Right ventricle myocardium inferior (tissue), 1 donor: ENCODE results near the gene MRPL49. TPM values are rescaled to one million over a fixed set of nuclear protein-coding genes. Genes with fewer than 3 reads are reported as not detected.
"Not testable (repeated sequence)": the region's sequence is repeated elsewhere in the genome, so short reads cannot be mapped to it uniquely, and the experiment has no call there.

ENCODE experiments used
- ATAC-seq: fragments of 200-7000 bp; cut with Tn5 transposase; one replicate; pipeline ENCODE4 v1.9.1; 2020; ENCODE audit warnings: mild to moderate bottlenecking, moderate library complexity
- DNase-seq: peaks from one replicate; pipeline ENCODE4 v3.0.0; 2021; ENCODE audit errors: missing footprints
- intact Hi-C: fragments of 100-400 bp; cut with DNase I; formaldehyde crosslinking; loops from one replicate; pipeline ENCODE4 v1.11.0; 2022
- total RNA-seq: library from RNA; stranded (reverse); fragmentation: NEBNext Ultra II Directional; extraction: Animal tissue kit (Norgen Biotek cat#: 25700); gene quantifications from one replicate; pipeline ENCODE4 v1.2.1, GENCODE V29; 2021
- donor health status: DM: no; HTN: yes; CAD: no; lungs with severe emphysema.

MRPL49 gene
- total RNA-seq, 1 donor from 2014 or later: 35.8 TPM

DNA sequence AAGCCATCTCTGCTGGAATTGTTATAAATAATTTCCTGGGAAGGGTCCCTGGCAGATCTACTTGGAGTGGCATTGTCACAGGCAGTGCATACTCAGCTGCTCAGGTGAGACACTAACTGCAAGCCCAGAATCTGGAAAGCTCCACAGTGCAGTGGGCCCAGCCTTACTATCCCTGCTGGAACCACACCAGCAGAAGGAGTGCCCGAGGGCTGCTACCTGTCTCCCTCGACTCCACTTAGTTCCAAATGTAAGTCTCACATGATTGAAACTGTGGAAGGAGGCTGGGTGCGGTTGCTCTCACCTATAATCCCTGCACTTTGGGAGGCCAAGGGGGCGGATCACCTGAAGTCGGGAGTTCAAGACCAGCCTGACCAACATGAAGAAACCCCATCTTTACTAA lies 26.5 kb downstream of the MRPL49 start:
- DNase-seq: no peak
- intact Hi-C loops: no loop called here
- no peak for ATAC-seq

DNA sequence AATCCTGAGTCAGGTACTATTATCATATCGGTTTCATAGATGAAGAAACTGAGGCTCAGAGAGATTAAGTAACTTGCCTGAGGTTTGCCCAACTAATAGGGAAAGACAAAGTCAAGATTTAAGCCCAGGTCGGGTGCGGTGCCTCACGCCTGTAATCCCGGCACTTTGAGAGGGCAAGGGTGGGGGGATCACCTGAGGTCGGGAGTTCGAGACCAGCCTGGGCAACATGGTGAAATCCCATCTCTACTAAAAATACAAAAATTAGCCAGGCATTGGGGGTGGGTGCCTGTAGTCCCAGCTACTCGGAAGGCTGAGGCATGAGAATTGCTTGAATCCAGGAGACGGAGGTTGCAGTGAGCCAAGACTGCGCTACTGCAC lies 28.0 kb downstream of the MRPL49 start:
- DNase-seq, intact Hi-C loops, ATAC-seq: not testable (repeated sequence)

GRCh38 chr11:65150509-65151299 lies 28.6 kb downstream of the MRPL49 start:
- intact Hi-C loops: no loop called here
- ATAC-seq (peak; percentile 86), DNase-seq (peak; percentile 92)

DNA sequence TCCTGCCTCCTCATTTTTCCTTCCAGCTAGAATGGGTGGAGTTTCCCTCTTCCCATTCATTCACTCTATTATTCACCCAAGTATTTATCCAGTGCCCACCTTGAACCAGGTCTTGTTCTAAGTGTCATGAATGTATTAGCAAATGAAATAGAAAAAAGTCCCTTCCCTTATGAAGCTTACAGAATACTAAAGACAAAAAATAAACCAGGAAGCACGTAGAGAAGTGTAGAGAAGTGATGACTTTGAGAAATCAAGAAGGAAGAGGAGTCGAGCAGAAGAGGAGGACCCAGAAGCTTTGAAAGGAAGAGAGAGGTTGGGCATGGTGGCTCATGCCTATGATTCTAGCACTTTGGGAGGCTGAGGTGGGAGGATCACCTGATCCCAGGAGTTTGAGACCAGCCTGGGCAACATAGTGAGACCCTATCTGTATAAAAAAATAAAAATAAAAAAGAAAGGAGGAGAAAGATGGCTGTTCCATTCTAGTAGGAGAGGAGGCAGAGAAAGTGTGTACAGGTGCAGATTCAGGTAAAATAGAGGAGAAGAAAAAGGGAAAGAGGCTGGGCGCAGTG lies 29.3 kb downstream of the MRPL49 start:
- intact Hi-C loops: no loop called here
- ATAC-seq (no peak), DNase-seq (no peak)

DNA sequence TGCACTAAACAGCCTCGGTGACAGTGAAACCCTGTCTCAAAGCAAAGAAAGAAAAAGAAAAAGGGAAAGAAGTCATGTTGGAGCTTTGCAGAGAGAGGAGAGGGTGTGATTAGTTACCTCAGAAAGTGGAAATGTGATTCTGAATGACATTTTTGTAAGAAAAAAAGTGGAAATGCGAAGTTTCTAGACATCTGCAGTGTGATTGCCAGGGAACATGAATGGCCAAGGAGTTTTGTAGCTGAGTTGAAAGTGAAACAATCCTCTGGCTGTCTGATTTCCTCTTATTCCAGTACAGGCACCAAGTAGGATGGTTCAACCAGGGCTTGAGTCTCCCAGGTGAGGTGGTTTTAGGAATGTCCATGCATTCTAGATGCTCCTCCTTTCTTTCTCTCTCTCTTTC lies 30.0 kb downstream of the MRPL49 start:
- no peak for ATAC-seq
- no peak for DNase-seq
- intact Hi-C loops: no loop called here

DNA sequence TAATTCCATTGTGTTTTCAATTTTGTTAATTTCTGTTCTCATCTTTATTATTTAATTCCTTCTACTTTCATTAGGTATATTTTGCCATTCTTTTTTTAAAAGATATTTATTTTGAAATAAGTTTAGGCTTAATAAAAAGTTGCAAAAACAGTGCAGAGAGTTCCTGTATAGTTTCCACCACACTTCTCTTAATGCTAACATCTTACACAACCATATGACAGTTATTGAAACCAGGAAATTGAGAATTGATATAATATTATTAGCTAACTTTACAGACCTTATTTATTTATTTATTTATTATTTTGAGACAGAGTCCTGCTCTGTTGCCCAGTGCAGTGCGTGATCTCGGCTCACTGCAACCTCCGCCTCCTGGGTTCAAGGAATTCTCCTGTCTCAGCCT lies 34.1 kb downstream of the MRPL49 start:
- intact Hi-C loops: no loop called here
- DNase-seq (no peak), ATAC-seq (no peak)

- DNase-seq (no peak), ATAC-seq (no peak)
- intact Hi-C loops: no loop called here
These were observed 34.8 kb downstream of the MRPL49 start for GRCh38 chr11:65156926-65157325.

- intact Hi-C loops: no loop called here
- ATAC-seq: no peak
- no peak for DNase-seq
These were observed 35.2 kb downstream of the MRPL49 start for GRCh38 chr11:65157336-65157735.

DNA sequence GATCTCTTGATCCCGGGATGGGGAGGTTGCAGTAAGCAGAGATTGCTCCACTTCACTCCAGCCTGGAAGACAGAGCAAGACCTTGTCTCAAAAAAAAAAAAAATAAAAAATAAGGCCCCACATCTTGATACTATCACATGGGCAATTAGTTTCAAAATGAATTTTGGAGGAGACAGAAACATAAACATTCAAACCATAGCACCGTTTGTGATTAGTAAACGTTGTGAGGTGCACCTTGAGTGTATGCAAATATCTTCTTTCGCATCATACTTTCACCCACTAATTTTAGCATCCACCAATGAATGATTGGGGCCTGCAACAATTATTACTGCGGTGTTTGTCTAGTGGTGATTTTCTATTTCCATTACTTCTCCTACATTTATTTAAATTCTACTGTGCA lies 36.9 kb downstream of the MRPL49 start:
- ATAC-seq (no peak), DNase-seq (no peak)
- intact Hi-C loops: no loop called here

DNA sequence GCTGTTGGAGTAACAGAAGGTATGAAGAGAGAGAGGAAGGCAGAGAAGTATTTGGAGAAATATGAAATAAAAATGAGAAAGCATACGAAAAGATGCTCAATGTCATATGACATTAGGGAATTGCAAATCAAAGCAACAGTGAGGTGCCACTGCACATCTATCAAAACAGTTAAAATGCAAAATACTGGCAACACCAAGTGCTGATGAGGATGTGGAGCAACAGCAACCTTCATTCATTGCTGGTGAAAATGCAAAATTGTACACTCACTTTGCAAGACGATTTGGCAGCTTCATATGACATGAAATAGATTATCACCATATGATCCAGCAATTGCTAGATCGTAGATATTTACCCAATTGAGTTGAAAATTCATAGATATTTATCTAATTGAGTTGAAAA lies 38.5 kb downstream of the MRPL49 start:
- DNase-seq (no peak), ATAC-seq (no peak)
- intact Hi-C loops: no loop called here

DNA sequence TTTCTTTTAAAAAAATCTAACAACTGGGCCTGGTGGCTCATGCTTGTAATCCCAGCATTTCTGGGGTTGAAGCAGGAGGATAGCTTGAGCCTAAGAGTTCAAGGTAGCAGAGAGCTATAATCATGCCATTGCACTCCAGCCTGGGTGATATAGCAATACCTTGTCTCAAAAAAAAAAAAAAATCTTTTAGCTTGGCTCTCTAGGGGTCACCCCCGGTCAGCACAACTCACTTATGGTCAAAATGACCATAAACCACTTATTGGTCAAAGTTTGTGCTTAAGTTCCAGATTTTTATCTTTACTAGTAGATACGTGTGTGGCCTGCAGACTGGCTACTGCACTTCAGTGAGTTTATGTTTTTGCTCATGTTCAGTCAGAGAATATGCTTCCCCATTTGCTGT lies 41.6 kb downstream of the MRPL49 start:
- intact Hi-C loops: no loop called here
- ATAC-seq (no peak), DNase-seq (no peak)

DNA sequence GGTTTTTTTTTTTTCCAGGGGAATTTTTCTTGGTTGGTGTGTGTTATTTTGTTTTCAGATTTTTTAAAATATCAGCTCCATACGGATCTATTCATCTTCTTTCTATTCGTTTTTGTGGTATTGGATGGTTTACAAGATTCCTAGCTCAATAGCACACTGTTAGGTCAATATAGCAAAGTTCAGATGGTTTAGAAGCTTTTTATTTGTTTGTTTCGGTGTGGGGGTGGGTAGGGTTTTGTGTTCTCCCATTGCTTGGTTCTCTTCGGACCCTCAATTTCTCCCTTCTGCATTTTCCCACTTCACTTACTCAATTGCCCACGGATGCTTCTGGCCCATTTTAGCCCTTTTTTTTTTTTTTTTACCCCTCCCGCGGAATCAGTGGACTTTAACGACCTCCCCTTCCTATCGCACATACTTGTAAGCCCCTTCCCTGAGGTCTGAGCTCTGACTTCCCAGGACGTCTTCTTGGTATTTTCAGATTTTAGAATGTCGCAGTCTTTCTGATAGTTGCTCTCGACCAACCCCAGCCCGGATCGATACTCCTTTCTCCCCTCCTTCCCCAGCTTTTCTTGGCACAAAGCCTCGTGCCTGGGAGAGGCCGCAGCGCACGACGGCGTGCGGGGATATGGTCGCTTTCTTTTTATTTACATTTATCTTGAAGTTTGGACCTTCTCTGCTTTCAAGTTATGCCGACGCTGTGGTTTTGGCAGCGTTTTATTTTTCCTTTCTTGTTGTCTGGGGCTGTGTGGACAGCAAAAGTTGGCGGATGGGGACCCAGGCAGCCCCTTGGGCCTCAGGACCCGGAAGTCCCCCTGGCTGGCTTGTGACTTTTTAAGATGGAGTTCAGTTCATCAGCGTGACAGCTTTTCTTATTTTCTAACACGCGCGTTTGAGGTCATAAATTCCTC lies 43.5 kb downstream of the MRPL49 start:
- DNase-seq (no peak), ATAC-seq (no peak)
- intact Hi-C loops: no loop called here

DNA sequence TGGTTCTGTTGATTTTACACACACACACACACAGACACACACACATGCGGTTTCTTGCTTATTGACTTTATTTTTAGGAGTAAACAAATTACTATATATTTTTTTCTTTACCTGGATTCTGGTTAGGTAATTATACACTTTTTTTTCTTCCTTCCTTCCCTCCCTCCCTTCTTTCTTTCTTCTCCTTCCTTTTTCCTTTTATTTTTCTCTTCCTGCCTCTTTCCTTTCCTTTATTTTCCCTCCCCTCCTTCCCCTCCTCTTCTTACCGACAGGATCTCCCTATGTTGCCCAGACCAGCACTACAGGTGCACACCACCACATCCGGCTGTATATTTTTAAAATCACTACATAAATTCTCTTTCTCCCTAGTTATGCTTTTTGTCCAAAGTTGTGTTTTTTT lies 44.8 kb downstream of the MRPL49 start:
- DNase-seq: no peak
- ATAC-seq: no peak
- intact Hi-C loops: no loop called here

DNA sequence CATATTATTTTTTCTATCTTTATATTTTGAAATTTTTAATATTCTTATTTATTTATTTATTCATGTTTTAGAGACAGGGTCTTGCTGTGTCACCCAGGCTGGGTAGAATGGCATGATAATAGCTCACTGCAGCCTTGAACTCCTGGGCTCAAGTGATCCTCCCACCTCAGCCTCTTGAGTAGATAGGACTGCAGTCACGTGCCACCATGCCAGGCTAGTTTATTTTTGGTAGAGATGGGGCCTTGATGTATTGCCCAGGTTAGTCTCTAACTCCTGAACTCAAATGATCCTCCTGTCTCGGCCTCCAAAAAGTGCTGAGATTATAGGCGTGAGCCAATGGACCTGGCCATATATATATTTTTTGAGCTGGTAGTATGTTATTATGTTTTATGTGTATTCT lies 45.5 kb downstream of the MRPL49 start:
- intact Hi-C loops: no loop called here

GRCh38 chr11:65169164-65169641 lies 47.1 kb downstream of the MRPL49 start:
- no peak for ATAC-seq
- intact Hi-C loops: no loop called here
- DNase-seq: no peak

More for the DNA sequence above, 45.5 kb downstream of the MRPL49 start:
- ATAC-seq (no peak), DNase-seq (no peak)

DNA sequence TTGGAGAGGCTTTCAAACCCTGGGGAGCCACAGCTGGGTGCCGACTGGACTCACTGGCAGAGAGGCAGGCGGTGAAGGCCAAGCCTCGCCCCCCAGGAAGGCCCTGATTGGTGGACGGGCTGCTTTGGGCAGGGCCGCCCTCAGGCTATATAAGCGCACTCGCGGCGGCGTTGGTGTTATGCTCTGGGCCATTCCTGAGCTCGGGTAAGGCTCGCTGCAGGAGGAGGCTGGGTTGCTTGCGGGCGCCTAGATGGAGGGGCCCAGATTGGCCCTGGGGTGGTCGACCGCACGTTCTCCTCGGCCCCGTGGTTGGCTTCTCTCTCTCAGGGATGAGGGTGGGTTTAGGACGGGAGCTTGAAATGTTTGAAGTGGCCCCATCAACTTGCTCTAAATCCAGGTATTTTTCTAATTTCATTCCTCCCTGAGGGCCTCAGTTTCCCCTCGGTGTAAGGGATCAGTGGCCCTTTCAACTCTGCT lies 48.0 kb downstream of the MRPL49 start, which contains the start of gene SPDYC:
TSS of gene SPDYC (plus strand) at position 176 of the 477 bp plus-strand sequence. CDS start 1,125 bp downstream, outside the sequence.
- ATAC-seq (no peak), DNase-seq (no peak)
- intact Hi-C loops: no loop called here

- ATAC-seq (no peak), DNase-seq (no peak)
- intact Hi-C loops: no loop called here
These were observed 50.5 kb downstream of the MRPL49 start for GRCh38 chr11:65172600-65172999.

DNA sequence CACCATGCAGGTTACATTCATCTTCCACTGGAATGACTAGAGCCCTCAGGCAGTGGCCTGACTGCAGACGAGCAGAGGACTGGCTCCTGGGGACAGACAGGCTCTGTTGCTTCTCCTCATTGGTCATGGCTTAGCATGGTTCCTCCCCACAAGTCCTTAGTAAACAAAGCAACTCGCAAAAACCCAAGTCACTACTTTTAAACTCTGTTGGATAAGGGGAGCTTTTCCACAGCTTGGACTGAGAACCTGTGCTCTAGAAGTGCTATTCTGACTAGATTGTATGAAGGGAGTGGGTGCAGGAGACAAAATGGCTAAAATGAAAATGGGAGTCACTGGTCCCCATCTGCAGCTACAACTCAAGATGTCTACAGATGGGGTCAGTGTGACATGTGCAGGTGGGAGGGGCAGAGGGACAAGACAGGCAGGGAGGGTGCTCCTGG lies 52.5 kb downstream of the MRPL49 start:
- ATAC-seq, intact Hi-C loops, DNase-seq: not testable (repeated sequence)
